Hepatocyte (in vitro differentiated cells): Measurements from ENCODE around the gene KRTAP16-1.
"Not testable (repeated sequence)": the region's sequence is repeated elsewhere in the genome, so short reads cannot be mapped to it uniquely, and the experiment has no call there.

Source experiments
- CTCF ChIP-seq: fragments of 200-600 bp; sonication (generic); IDR thresholded peaks from 2 replicates; pipeline ENCODE4 v1.5.1; 2016; ENCODE audit warnings: antibody characterized with exemption, mild to moderate bottlenecking; ENCODE audit not compliant: poor library complexity
- EZH2 ChIP-seq: fragments of 200-600 bp; sonication (generic); IDR thresholded peaks from 2 replicates; pipeline ENCODE4 v1.6.1; 2016; ENCODE audit warnings: antibody characterized with exemption, mild to moderate bottlenecking, borderline replicate concordance
- EZH2phosphoT487 ChIP-seq: fragments of 200-600 bp; sonication (generic); IDR thresholded peaks from one replicate; pipeline ENCODE4 v1.6.1; 2018; ENCODE audit warnings: antibody characterized with exemption, mild to moderate bottlenecking, low read depth, moderate library complexity; ENCODE audit not compliant: unreplicated experiment, severe bottlenecking

GRCh38 chr17:41271323-41271722 lies 37.8 kb downstream of the KRTAP16-1 start:
- not testable (repeated sequence) for TF ChIP-seq CTCF, EZH2phosphoT487, EZH2
